ENCODE results near the gene RPL29. TPM values are rescaled to one million over a fixed set of nuclear protein-coding genes. Genes with fewer than 3 reads are reported as not detected.

Gene RPL29
- total RNA-seq, 1 donor from 2014 or later = 610 TPM

GRCh38 chr3:51964521-51964920 is 31.2 kb downstream of the RPL29 start:
- TF ChIP-seq, protein P1, sequence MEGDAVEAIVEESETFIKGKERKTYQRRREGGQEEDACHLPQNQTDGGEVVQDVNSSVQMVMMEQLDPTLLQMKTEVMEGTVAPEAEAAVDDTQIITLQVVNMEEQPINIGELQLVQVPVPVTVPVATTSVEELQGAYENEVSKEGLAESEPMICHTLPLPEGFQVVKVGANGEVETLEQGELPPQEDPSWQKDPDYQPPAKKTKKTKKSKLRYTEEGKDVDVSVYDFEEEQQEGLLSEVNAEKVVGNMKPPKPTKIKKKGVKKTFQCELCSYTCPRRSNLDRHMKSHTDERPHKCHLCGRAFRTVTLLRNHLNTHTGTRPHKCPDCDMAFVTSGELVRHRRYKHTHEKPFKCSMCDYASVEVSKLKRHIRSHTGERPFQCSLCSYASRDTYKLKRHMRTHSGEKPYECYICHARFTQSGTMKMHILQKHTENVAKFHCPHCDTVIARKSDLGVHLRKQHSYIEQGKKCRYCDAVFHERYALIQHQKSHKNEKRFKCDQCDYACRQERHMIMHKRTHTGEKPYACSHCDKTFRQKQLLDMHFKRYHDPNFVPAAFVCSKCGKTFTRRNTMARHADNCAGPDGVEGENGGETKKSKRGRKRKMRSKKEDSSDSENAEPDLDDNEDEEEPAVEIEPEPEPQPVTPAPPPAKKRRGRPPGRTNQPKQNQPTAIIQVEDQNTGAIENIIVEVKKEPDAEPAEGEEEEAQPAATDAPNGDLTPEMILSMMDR (IDR thresholded peaks at IDR 0.05) = no peak
- Mint-ChIP-seq H3K36me3 (ENCODE audit: low read depth) (peaks cover 4% of the 10 kb centered on the region), H3K27me3 (ENCODE audit: low read depth) (no peaks in the 10 kb centered on the region), H3K4me1 (ENCODE audit: low read depth) (peaks cover 29% of the 10 kb centered on the region), H3K9me3 (ENCODE audit: low read depth) (no peaks in the 10 kb centered on the region), H3K4me3 (ENCODE audit: unreplicated experiment) (no peak overlapping the region), H3K27ac (ENCODE audit: unreplicated experiment) (no peak overlapping the region)
- DNase-seq (ENCODE audit: low spot score) = no peak

- TF ChIP-seq, protein P1 (IDR thresholded peaks at IDR 0.05) = no peak
- H3K4me3 Mint-ChIP-seq (ENCODE audit: unreplicated experiment) = no peak overlapping the region
- no peak overlapping the region for H3K27ac Mint-ChIP-seq (ENCODE audit: unreplicated experiment)
- peaks cover 4% of the 10 kb centered on the region for H3K36me3 Mint-ChIP-seq (ENCODE audit: low read depth)
- H3K27me3 Mint-ChIP-seq (ENCODE audit: low read depth) = no peaks in the 10 kb centered on the region
- H3K4me1 Mint-ChIP-seq (ENCODE audit: low read depth) = peaks cover 27% of the 10 kb centered on the region
- H3K9me3 Mint-ChIP-seq (ENCODE audit: low read depth) = no peaks in the 10 kb centered on the region
- no peak for DNase-seq (ENCODE audit: low spot score)
Measured at GRCh38 chr3:51963951-51964451, 31.7 kb downstream of the RPL29 start.

DNA sequence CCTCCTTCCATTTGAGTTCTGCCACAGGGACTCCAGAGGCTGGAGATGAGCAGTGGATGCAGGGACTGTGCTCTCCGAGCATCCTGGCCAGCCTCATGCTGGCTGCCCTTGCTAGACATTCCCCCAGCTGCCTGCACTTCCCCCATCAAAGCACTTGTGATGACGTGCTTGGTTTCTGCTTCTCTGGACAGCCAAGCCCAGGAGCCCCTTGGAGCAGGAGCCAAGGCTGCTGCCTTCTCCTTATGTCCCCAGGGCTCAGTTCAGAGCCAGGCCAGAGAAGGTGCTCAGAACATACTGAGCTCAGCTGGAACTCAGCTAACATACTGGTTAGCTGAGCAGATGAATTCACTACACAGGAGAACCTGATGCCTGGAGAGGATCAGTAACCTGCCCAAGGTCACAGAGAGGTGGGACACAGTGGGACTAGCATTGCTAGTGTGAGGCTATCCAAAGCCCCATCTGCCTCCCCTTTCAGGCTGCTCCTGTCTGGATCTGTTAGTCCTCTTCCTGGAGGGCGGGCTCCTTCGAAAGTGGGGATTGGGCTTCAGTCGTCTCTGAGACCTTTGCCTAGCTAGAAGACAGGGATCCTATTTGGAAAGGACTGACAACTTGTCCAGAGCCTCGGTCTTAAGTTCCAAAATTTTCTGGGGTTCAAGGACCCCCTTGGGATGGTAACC is 32.7 kb downstream of the RPL29 start:
- H3K27me3 Mint-ChIP-seq (ENCODE audit: low read depth) = no peaks in the 10 kb centered on the region
- H3K27ac Mint-ChIP-seq (ENCODE audit: unreplicated experiment) = no peak overlapping the region
- no peak overlapping the region for H3K4me3 Mint-ChIP-seq (ENCODE audit: unreplicated experiment)
- H3K9me3 Mint-ChIP-seq (ENCODE audit: low read depth) = no peaks in the 10 kb centered on the region
- H3K4me1 Mint-ChIP-seq (ENCODE audit: low read depth) = peaks cover 22% of the 10 kb centered on the region
- TF ChIP-seq, protein P1 (IDR thresholded peaks at IDR 0.05) = no peak
- peaks cover 7% of the 10 kb centered on the region for H3K36me3 Mint-ChIP-seq (ENCODE audit: low read depth)
- no peak for DNase-seq (ENCODE audit: low spot score)

DNA sequence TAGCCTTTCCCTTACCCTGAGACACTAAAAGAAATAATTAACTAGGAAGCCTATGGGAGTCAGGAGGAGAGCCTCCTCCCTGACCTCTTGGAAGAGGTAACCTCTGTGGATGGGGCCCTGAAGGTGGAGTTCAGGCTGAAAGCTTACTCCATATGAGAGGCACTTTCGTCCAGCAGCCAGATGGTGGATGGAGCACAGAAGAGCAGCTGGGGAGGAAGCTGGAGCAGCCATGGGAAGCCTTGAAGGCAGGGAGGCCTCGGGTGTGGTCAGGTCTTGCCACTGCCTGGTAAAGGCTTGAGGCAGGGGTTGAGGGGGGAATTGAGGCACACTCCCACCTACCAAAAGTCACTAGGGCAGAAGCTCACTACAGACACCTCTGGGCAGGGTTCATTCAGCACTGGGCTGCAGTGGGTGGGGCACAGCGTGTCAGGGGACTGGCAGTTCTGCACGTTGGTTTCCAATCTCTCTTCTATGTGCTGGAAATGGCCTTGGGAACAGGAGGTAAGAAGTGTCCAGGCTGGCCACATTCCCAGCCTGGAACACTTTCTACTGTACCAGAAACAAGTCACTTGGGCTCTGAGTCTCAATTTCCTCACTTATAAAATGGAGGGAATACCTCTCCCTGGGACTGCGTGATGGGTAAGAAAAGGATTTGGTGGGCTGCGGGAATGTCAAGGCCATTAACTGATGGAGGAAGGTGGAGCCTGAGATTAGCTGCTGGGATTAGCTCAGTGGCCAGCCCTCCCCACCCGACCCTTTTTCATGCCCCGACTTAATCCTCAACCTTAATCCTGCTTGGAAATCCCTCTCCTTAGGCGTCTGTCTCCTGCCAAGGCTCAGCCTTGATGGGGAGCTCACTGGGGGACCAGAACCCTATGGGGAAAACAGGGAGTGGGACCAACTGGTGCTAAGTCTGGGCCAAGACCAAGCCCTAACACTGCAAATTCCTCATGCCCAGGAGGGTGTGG is 33.8 kb downstream of the RPL29 start:
- no peak for DNase-seq (ENCODE audit: low spot score)
- no peaks in the 10 kb centered on the region for H3K27me3 Mint-ChIP-seq (ENCODE audit: low read depth)
- H3K4me1 Mint-ChIP-seq (ENCODE audit: low read depth) = peaks cover 20% of the 10 kb centered on the region
- peaks cover 7% of the 10 kb centered on the region for H3K36me3 Mint-ChIP-seq (ENCODE audit: low read depth)
- H3K4me3 Mint-ChIP-seq (ENCODE audit: unreplicated experiment) = no peak overlapping the region
- no peak overlapping the region for H3K27ac Mint-ChIP-seq (ENCODE audit: unreplicated experiment)
- no peaks in the 10 kb centered on the region for H3K9me3 Mint-ChIP-seq (ENCODE audit: low read depth)
- TF ChIP-seq, protein P1 (IDR thresholded peaks at IDR 0.05) = no peak

DNA sequence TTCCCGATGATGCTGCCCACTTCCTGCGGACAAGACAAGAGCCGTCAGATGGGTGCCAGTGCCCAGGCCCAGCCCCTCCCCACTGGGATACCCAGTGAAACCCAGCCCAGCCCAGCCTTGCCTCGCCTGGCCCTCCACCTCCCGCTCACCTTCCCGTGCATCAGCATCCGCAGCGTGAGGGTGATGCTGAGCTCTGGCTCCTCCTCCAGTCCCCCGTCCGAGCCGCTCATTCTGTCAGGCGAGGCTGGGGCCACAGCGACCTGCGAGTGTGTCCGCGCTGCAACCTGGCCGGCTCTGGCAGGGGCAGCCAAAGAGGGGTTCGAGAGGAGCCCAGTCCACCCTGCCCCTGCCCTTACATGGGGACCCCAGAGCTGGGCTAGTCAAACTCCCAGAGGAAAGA is 34.7 kb downstream of the RPL29 start:
- no peak overlapping the region for H3K27ac Mint-ChIP-seq (ENCODE audit: unreplicated experiment)
- no peaks in the 10 kb centered on the region for H3K27me3 Mint-ChIP-seq (ENCODE audit: low read depth)
- peaks cover 7% of the 10 kb centered on the region for H3K36me3 Mint-ChIP-seq (ENCODE audit: low read depth)

More for the DNA sequence above, 34.7 kb downstream of the RPL29 start:
- Mint-ChIP-seq H3K4me1 (ENCODE audit: low read depth) (peaks cover 17% of the 10 kb centered on the region), H3K9me3 (ENCODE audit: low read depth) (no peaks in the 10 kb centered on the region), H3K4me3 (ENCODE audit: unreplicated experiment) (no peak overlapping the region)
- TF ChIP-seq, protein P1 (IDR thresholded peaks at IDR 0.05) = no peak
- peak; percentile 94 for DNase-seq (ENCODE audit: low spot score)
